ENCODE results near the gene FAM229A. TPM values are rescaled to one million over a fixed set of nuclear protein-coding genes. Genes with fewer than 3 reads are reported as not detected.
"Not testable (repeated sequence)": the region's sequence is repeated elsewhere in the genome, so short reads cannot be mapped to it uniquely, and the experiment has no call there.

FAM229A gene
- total RNA-seq, 1 donor from 2014 or later = 17.3 TPM

- Mint-ChIP-seq H3K9me3 (ENCODE audit: low read depth) (no peaks in the 10 kb centered on the region), H3K36me3 (ENCODE audit: insufficient read depth) (peaks cover 9% of the 10 kb centered on the region), H3K4me3 (ENCODE audit: low read depth) (no peak overlapping the region), H3K4me1 (ENCODE audit: low read depth) (peaks cover 14% of the 10 kb centered on the region), H3K27ac (no peak overlapping the region), H3K27me3 (peaks cover 9% of the 10 kb centered on the region)
- no peak for TF ChIP-seq CTCF (IDR thresholded peaks at IDR 0.05; ENCODE audit: unreplicated experiment)
- DNase-seq (ENCODE audit: low spot score, unreplicated experiment) = no peak
Observed at GRCh38 chr1:32357614-32358013, 4.7 kb downstream of the FAM229A start.

GRCh38 chr1:32356478-32356877, 5.8 kb downstream of the FAM229A start:
- peaks cover 6% of the 10 kb centered on the region for H3K27me3 Mint-ChIP-seq
- no peak overlapping the region for H3K4me3 Mint-ChIP-seq (ENCODE audit: low read depth)
- TF ChIP-seq CTCF (IDR thresholded peaks at IDR 0.05; ENCODE audit: unreplicated experiment) = no peak
- H3K36me3 Mint-ChIP-seq (ENCODE audit: insufficient read depth) = peaks cover 7% of the 10 kb centered on the region
- peaks cover 14% of the 10 kb centered on the region for H3K4me1 Mint-ChIP-seq (ENCODE audit: low read depth)
- DNase-seq (ENCODE audit: low spot score, unreplicated experiment) = no peak
- H3K9me3 Mint-ChIP-seq (ENCODE audit: low read depth) = no peaks in the 10 kb centered on the region
- H3K27ac Mint-ChIP-seq = no peak overlapping the region

- not testable (repeated sequence) for H3K36me3 Mint-ChIP-seq (ENCODE audit: insufficient read depth); H3K4me3 Mint-ChIP-seq (ENCODE audit: low read depth); H3K27me3 Mint-ChIP-seq; DNase-seq (ENCODE audit: low spot score, unreplicated experiment); H3K9me3 Mint-ChIP-seq (ENCODE audit: low read depth); H3K27ac Mint-ChIP-seq
- peaks cover 13% of the 10 kb centered on the region for H3K4me1 Mint-ChIP-seq (ENCODE audit: low read depth)
Observed at GRCh38 chr1:32355778-32356177, 6.5 kb downstream of the FAM229A start.

- no peak overlapping the region for H3K4me3 Mint-ChIP-seq (ENCODE audit: low read depth)
- no peak for DNase-seq (ENCODE audit: low spot score, unreplicated experiment)
- no peaks in the 10 kb centered on the region for H3K27me3 Mint-ChIP-seq
- H3K36me3 Mint-ChIP-seq (ENCODE audit: insufficient read depth) = peaks cover 2% of the 10 kb centered on the region
- no peak for TF ChIP-seq CTCF (IDR thresholded peaks at IDR 0.05; ENCODE audit: unreplicated experiment)
- H3K9me3 Mint-ChIP-seq (ENCODE audit: low read depth) = no peaks in the 10 kb centered on the region
- H3K4me1 Mint-ChIP-seq (ENCODE audit: low read depth) = peaks cover 13% of the 10 kb centered on the region
- peak overlapping the region; percentile 65 for H3K27ac Mint-ChIP-seq
Observed at GRCh38 chr1:32353886-32354570, 8.3 kb downstream of the FAM229A start.

- H3K27me3 Mint-ChIP-seq = no peaks in the 10 kb centered on the region
- H3K4me1 Mint-ChIP-seq (ENCODE audit: low read depth) = peaks cover 13% of the 10 kb centered on the region
Observed at GRCh38 chr1:32353431-32353830, 8.9 kb downstream of the FAM229A start.

More at GRCh38 chr1:32353431-32353830, 8.9 kb downstream of the FAM229A start:
- Mint-ChIP-seq H3K27ac (peak overlapping the region; percentile 65), H3K4me3 (ENCODE audit: low read depth) (peak overlapping the region; percentile 26), H3K9me3 (ENCODE audit: low read depth) (no peaks in the 10 kb centered on the region), H3K36me3 (ENCODE audit: insufficient read depth) (peaks cover 2% of the 10 kb centered on the region)
- no peak for DNase-seq (ENCODE audit: low spot score, unreplicated experiment)
- no peak for TF ChIP-seq CTCF (IDR thresholded peaks at IDR 0.05; ENCODE audit: unreplicated experiment)
